ENCODE results near the gene LHX2.

GRCh38 chr9:124062172-124062571, 50.6 kb downstream of the LHX2 start:
- TF ChIP-seq CTCF (IDR thresholded peaks at IDR 0.05) (no peak), POLR2AphosphoS5 (IDR thresholded peaks at IDR 0.05) (no peak)
